GM19193 (cell line): ENCODE results near the gene CD320.

Source experiments
- POLR2A ChIP-seq: IDR thresholded peaks from 4 replicates; pipeline ENCODE4 v1.6.1; 2011; ENCODE audit not compliant: insufficient read depth, insufficient read length; ENCODE audit errors: extremely low read depth

CD320 gene

GRCh38 chr19:8319807-8320520 is 11.8 kb upstream of the CD320 start:
- TF ChIP-seq POLR2A = no peak

- TF ChIP-seq POLR2A = no peak
Measured at GRCh38 chr19:8316351-8317125, 8.4 kb upstream of the CD320 start.

DNA sequence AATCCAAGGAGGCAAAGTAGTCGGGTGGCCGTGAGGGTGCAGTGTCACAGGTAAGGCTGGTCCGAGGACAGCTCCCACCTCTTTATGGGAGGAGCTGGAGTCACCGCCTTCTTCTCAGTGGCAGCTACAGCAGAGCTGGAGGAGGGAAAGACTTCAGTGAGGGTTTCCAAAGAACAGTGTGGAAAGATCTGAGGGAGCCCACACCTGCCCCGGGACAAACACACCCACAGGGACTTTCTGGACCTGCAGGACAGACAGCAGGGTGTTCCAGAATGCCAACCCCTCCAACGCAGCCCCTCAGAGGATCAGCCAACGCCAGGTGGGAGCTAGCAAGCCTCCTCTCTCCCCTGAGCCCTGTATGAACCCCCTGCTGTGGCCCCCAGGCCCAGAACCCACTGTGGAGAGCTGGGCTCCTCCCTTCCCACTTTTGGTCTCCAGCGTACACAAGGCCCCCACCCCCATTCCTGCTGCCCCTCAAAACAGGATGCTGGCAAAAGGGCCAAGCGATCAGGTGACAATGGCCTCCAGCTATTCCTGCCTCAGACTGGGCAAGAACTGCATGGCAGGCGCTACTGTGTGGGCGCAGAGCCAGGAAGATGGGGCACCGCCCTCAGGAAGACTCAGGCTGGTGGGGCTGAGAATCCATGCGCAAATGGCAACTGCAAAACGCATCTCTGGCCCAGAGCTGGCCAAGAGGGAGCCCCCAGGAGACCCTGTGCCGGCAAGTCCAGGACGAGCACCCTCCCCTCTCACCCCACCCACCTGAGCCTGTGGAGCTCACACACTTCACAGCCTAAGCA is 3.5 kb upstream of the CD320 start:
- TF ChIP-seq POLR2A = no peak

GRCh38 chr19:8310342-8311055 is 2.3 kb upstream of the CD320 start:
- no peak for TF ChIP-seq POLR2A

DNA sequence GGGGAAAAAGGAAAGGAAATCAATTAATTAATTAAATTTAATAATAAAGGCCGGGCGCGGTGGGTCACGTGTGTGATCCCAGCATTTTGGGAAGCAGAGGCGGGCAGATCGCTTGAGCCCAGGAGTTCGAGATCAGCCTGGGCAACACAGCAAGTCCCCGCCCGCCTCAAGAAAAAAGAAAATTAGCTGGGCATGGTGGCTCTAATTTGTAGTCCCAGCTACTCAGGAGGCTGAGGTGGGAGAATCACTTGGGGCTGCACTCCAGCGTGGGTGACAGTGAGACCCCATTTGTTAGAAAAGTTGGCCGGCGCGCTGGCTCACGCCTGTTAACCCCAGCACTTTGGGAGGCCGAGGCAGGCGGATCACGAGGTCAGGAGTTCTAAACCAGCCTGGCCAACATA is 733 bp upstream of the CD320 start:
- no peak for TF ChIP-seq POLR2A

- no peak for TF ChIP-seq POLR2A
Measured at GRCh38 chr19:8307400-8307964, 676 bp downstream of the CD320 start.

- no peak for TF ChIP-seq POLR2A
Measured at GRCh38 chr19:8306235-8307054, 1.7 kb downstream of the CD320 start.

DNA sequence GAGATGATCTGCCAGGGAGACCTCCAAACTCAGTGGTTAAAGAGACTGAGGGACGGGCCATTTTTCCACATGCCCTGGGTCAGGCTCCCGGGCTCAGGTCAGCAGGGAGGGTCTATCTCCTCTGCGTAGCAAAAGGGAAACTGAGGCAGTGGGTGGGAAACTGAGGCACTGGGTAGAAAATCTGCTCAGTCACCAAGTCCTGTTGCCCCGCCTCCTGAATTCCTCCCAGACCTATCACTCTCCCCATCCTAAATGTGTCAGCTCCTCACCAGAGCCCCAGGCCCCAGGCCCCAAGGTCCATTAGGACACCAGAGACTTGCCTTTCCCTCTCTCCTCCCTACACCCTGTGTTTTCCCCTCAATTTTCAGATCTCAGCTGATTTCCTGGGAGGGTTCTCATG is 2.4 kb downstream of the CD320 start:
- TF ChIP-seq POLR2A = no peak

GRCh38 chr19:8304841-8305621 is 3.1 kb downstream of the CD320 start:
- TF ChIP-seq POLR2A = no peak

DNA sequence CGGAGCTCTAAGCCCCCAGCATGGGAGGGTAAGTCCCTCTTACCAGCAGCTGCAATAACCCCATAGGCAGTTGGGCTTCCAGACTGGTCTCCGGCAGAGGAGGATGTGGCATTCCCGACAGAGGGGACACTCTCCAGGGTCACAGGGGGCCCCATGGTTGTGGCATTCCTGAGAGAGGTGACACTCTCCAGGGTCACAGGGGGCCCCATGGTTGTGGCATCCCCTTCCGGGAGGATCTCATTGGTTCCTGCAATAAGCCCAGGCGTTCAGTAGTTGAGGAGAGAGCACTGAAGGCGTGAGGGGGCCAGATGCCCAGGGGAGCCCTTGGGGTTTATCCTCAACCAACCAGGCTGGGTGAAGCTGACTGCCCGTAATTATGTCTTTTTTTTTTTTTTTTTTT is 5.4 kb downstream of the CD320 start:
- TF ChIP-seq POLR2A = no peak

DNA sequence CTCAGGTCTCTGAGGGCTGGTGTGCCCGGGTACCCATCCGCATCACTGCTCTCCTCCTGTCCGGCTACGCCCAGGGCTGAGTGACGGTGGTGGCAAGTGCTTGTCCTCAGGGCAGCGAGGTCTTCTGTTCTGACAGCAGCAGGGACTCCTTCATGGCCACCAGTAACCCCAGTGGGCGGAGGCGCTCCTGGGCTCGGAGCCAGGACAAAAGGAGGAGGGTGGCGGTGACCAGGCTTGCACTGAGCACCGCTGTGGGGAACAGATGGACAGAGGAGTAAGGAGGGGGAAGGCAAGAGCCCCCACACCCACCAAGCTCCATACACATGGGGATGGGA is 5.8 kb downstream of the CD320 start:
- TF ChIP-seq POLR2A = no peak

- TF ChIP-seq POLR2A = no peak
Measured at GRCh38 chr19:8269724-8270123, 38.4 kb downstream of the CD320 start.

DNA sequence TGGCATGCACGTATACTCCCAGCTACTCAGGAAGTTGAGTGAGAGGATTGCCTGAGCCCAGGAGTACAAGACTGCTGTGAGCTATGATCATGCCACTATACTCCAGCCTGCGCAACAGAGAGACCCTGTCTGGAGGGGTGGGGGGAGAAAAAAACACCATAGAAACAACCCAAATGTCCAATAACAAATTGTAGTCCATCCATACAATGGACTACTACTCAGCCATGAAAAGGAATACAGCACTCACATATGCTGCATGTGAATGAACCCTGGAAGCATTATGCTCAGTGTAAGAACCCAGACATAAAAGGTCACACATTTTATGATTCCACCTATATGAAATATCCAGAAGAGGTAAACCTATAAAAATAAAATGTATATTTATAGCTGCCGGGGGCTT is 42.3 kb downstream of the CD320 start:
- no peak for TF ChIP-seq POLR2A
